ENCODE measurements around the gene MPL. TPM values are rescaled to one million over a fixed set of nuclear protein-coding genes. Genes with fewer than 3 reads are reported as not detected.

MPL gene
- total and polyA plus RNA-seq, 2 of the 8 experiments (the other 6 are each of a cell fraction or from before 2014, with no cell fraction given): 0.08 TPM; not detected in 1

DNA sequence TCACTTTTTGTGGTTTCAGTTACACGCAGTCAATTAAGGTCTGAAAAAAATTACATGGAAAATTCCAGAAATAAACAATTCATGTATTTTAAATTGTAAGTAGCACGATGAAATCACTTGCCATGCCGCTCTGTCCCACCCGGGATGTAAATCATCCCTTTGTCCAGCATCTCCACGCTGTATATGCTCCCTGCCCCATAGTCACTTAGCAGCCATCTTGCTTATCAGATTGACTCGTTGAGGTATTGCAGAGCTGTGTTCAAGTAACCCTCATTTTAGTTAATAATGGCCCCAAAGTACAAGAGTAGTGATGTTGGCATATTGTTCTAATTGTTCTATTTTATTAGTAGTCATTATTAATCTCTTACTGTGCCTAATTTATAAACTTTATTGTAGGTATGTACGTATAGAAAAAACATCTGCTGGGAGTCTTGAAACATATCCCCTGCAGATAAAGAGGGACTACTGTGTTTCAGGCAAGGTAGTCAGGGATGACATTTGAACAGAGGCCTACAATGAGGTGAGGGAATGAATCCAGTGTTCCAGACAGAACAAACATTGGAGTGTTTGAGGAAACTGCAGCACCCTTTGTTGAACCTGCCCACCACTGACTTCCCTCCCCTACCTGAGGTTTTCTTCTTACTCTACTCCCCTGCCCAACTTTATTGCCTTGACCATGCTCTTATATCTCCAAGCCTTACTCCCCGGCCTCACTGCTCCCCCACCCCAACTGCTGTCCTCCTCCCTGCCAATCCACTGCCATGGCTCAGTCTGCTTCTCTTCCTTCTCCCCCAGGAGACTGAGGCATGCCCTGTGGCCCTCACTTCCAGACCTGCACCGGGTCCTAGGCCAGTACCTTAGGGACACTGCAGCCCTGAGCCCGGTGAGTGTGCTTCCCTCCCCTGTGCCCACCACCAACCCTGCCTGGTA is 14.1 kb downstream of the MPL start (continued):
- TF ChIP-seq ATF3 (IDR thresholded peaks at IDR 0.05; ENCODE audit: insufficient read depth, low read depth, low read length): no peak
- no peak for TF ChIP-seq SP4 (IDR thresholded peaks at IDR 0.05; ENCODE audit: low read length)
- TF ChIP-seq POU5F1 (IDR thresholded peaks at IDR 0.05; ENCODE audit: low read depth, low read length): no peak
- no peak for TF ChIP-seq YY1 (IDR thresholded peaks at IDR 0.05; ENCODE audit: low read depth, low read length)
